Mesothelial cell of epicardium (in vitro differentiated cells): Measurements from ENCODE around the gene B3GNT5. TPM values are rescaled to one million over a fixed set of nuclear protein-coding genes. Genes with fewer than 3 reads are reported as not detected.

ENCODE experiments used
- DNase-seq, 2 experiments: peaks; one replicate each; pipeline ENCODE4 v3.0.0; 2021; ENCODE audit warnings: low spot score in 2 of 2; ENCODE audit not compliant: unreplicated experiment in 2 of 2
- H3K27ac Mint-ChIP-seq: 2 replicates; pipeline ENCODE4 v1.8.0; 2021; ENCODE audit warnings: mixed read lengths
- H3K27me3 Mint-ChIP-seq: 2 replicates; pipeline ENCODE4 v1.8.0; 2021; ENCODE audit warnings: low read depth, mixed read lengths
- H3K36me3 Mint-ChIP-seq: 2 replicates; pipeline ENCODE4 v1.8.0; 2021; ENCODE audit warnings: mixed read lengths
- H3K4me1 Mint-ChIP-seq: 2 replicates; pipeline ENCODE4 v1.8.0; 2021; ENCODE audit warnings: mixed read lengths
- H3K4me3 Mint-ChIP-seq: 2 replicates; pipeline ENCODE4 v1.8.0; 2021; ENCODE audit warnings: mild to moderate bottlenecking, moderate library complexity, mixed read lengths
- H3K9me3 Mint-ChIP-seq: 2 replicates; pipeline ENCODE4 v1.8.0; 2021; ENCODE audit warnings: mixed read lengths
- CTCF ChIP-seq: fragments of 200-600 bp; sonication (generic); IDR thresholded peaks from one replicate; pipeline ENCODE4 v1.5.0; 2021; ENCODE audit warnings: antibody characterized with exemption; ENCODE audit not compliant: unreplicated experiment
- total RNA-seq: library from RNA; stranded (reverse); gene quantifications from 3 replicates; pipeline ENCODE4 v1.2.1, GENCODE V29; 2021

Gene B3GNT5
- total RNA-seq, 1 donor from 2014 or later = 29.1 TPM

- no peak for TF ChIP-seq CTCF
- Mint-ChIP-seq H3K9me3 (no peaks in the 10 kb centered on the region), H3K4me3 (no peak overlapping the region), H3K4me1 (peaks cover 30% of the 10 kb centered on the region), H3K27me3 (no peaks in the 10 kb centered on the region), H3K36me3 (peaks cover 5% of the 10 kb centered on the region), H3K27ac (no peak overlapping the region)
- no peak for DNase-seq
These were observed 19.7 kb downstream of the B3GNT5 start for GRCh38 chr3:183272791-183273190.

- DNase-seq = no peak
- Mint-ChIP-seq H3K4me3 (no peak overlapping the region), H3K27ac (no peak overlapping the region), H3K36me3 (peaks cover 5% of the 10 kb centered on the region), H3K4me1 (peaks cover 24% of the 10 kb centered on the region), H3K27me3 (no peaks in the 10 kb centered on the region), H3K9me3 (no peaks in the 10 kb centered on the region)
- no peak for TF ChIP-seq CTCF
These were observed 21.6 kb downstream of the B3GNT5 start for GRCh38 chr3:183274609-183275008.

- H3K36me3 Mint-ChIP-seq = no peaks in the 10 kb centered on the region
- peak overlapping the region; percentile 75 for H3K27ac Mint-ChIP-seq
- no peak for DNase-seq
- no peak for TF ChIP-seq CTCF
- peaks cover 24% of the 10 kb centered on the region for H3K4me1 Mint-ChIP-seq
- no peaks in the 10 kb centered on the region for H3K9me3 Mint-ChIP-seq
- H3K27me3 Mint-ChIP-seq = no peaks in the 10 kb centered on the region
- no peak overlapping the region for H3K4me3 Mint-ChIP-seq
These were observed 22.4 kb downstream of the B3GNT5 start for GRCh38 chr3:183275418-183275817.

GRCh38 chr3:183275937-183276336 is 22.9 kb downstream of the B3GNT5 start:
- Mint-ChIP-seq H3K4me1 (peaks cover 23% of the 10 kb centered on the region), H3K36me3 (no peaks in the 10 kb centered on the region), H3K9me3 (no peaks in the 10 kb centered on the region), H3K27me3 (no peaks in the 10 kb centered on the region), H3K27ac (peak overlapping the region; percentile 75), H3K4me3 (no peak overlapping the region)
- no peak for TF ChIP-seq CTCF
- DNase-seq = no peak

GRCh38 chr3:183277260-183277659 is 24.2 kb downstream of the B3GNT5 start:
- Mint-ChIP-seq H3K27ac (no peak overlapping the region), H3K27me3 (no peaks in the 10 kb centered on the region), H3K36me3 (no peaks in the 10 kb centered on the region), H3K4me3 (no peak overlapping the region), H3K9me3 (no peaks in the 10 kb centered on the region), H3K4me1 (peaks cover 19% of the 10 kb centered on the region)
- no peak for TF ChIP-seq CTCF
- no peak for DNase-seq

- Mint-ChIP-seq H3K4me3 (no peak overlapping the region), H3K4me1 (peaks cover 19% of the 10 kb centered on the region), H3K9me3 (no peaks in the 10 kb centered on the region), H3K36me3 (no peaks in the 10 kb centered on the region), H3K27me3 (no peaks in the 10 kb centered on the region), H3K27ac (no peak overlapping the region)
- no peak for DNase-seq
- TF ChIP-seq CTCF = no peak
These were observed 25.5 kb downstream of the B3GNT5 start for GRCh38 chr3:183278479-183279088.
